HEK293 (cell line): ENCODE measurements around the gene CANT1.

Experiments
- CTCF ChIA-PET: fragments of 350-600 bp; formaldehyde crosslinking; extraction: SDS; loops from one replicate; lab custom pipeline; 2021; ENCODE audit warnings: antibody characterized with exemption; lab: Yijun Ruan, JAX
- POLR2A ChIA-PET: fragments of 300-600 bp; formaldehyde crosslinking; extraction: SDS; loops from one replicate; lab custom pipeline; 2020; ENCODE audit warnings: antibody characterized with exemption, inconsistent platforms; lab: Yijun Ruan, JAX
- H3K27ac ChIP-seq: fragments of 200-500 bp; sonication (Bioruptor generic); 2 replicates; pipeline ENCODE4 v1.5.1; 2014; ENCODE audit warnings: low read depth, low read length, control low read depth, inconsistent platforms; ENCODE audit errors: extremely low read depth
- H3K36me3 ChIP-seq, 2 experiments: fragments of 200-500 bp in 1 of 2; sonication (Bioruptor generic) in 1 of 2; 1 replicate in 1 of 2; 2 replicates in 1 of 2; pipeline ENCODE4 v1.5.1; 2014 to 2017; ENCODE audit warnings: inconsistent platforms in 2 of 2, low read length in 2 of 2; ENCODE audit not compliant: control insufficient read depth in 2 of 2, insufficient read depth in 1 of 2
- H3K4me1 ChIP-seq: fragments of 200-500 bp; sonication (Bioruptor generic); 2 replicates; pipeline ENCODE4 v1.5.1; 2014; ENCODE audit warnings: mild to moderate bottlenecking, low read length, inconsistent platforms; ENCODE audit not compliant: control insufficient read depth, insufficient read depth
- H3K4me3 ChIP-seq: 2 replicates; pipeline ENCODE4 v1.5.1; 2011; ENCODE audit warnings: low read depth, mild to moderate bottlenecking, control low read depth, low read length, moderate library complexity
- H3K9me3 ChIP-seq: fragments of 200-500 bp; sonication (Bioruptor generic); 2 replicates; pipeline ENCODE4 v1.5.1; 2014; ENCODE audit warnings: low read depth, low read length, inconsistent platforms; ENCODE audit not compliant: control insufficient read depth, insufficient read depth
- GLIS1 ChIP-seq: fragments of 450-650 bp; formaldehyde crosslinking; IDR thresholded peaks from 2 replicates; pipeline ENCODE4 v1.5.1; 2016; ENCODE audit warnings: missing biosample characterization, missing genetic modification characterization
- KLF8 ChIP-seq: fragments of 450-650 bp; formaldehyde crosslinking; IDR thresholded peaks from 2 replicates; pipeline ENCODE4 v1.5.1; 2016; ENCODE audit warnings: missing biosample characterization, missing genetic modification characterization
- PRDM1 ChIP-seq: fragments of 450-650 bp; formaldehyde crosslinking; IDR thresholded peaks from 2 replicates; pipeline ENCODE4; 2016; ENCODE audit warnings: missing biosample characterization, missing genetic modification characterization
- ZFHX2 ChIP-seq: fragments of 450-650 bp; formaldehyde crosslinking; conservative IDR thresholded peaks from 2 replicates; pipeline ENCODE4 v1.5.1; 2016; ENCODE audit warnings: missing biosample characterization, missing genetic modification characterization
- ZIC2 ChIP-seq: fragments of 450-650 bp; formaldehyde crosslinking; IDR thresholded peaks from 2 replicates; pipeline ENCODE4 v1.5.1; 2016; ENCODE audit warnings: missing biosample characterization, missing genetic modification characterization
- ZNF133 ChIP-seq: fragments of 450-650 bp; formaldehyde crosslinking; IDR thresholded peaks from 2 replicates; pipeline ENCODE4 v1.5.1; 2016; ENCODE audit warnings: missing biosample characterization, missing genetic modification characterization
- ZNF169 ChIP-seq: fragments of 450-650 bp; formaldehyde crosslinking; IDR thresholded peaks from 2 replicates; pipeline ENCODE4 v1.5.1; 2016; ENCODE audit warnings: missing biosample characterization, missing genetic modification characterization
- ZNF175 ChIP-seq: fragments of 450-650 bp; formaldehyde crosslinking; IDR thresholded peaks from 2 replicates; pipeline ENCODE4 v1.5.1; 2016; ENCODE audit warnings: missing biosample characterization, missing genetic modification characterization
- ZNF24 ChIP-seq: fragments of 450-650 bp; formaldehyde crosslinking; IDR thresholded peaks from 2 replicates; pipeline ENCODE4 v1.5.1; 2016; ENCODE audit warnings: missing biosample characterization, missing genetic modification characterization
- ZNF302 ChIP-seq: fragments of 450-650 bp; formaldehyde crosslinking; IDR thresholded peaks from 2 replicates; pipeline ENCODE4 v1.5.1; 2016; ENCODE audit warnings: missing biosample characterization, missing genetic modification characterization, low read depth
- ZNF433 ChIP-seq: fragments of 450-650 bp; formaldehyde crosslinking; IDR thresholded peaks from 2 replicates; pipeline ENCODE4 v1.5.1; 2016; ENCODE audit warnings: missing biosample characterization, missing genetic modification characterization, low read depth
- ZNF560 ChIP-seq: fragments of 450-650 bp; formaldehyde crosslinking; IDR thresholded peaks from 2 replicates; pipeline ENCODE4 v1.5.1; 2017; ENCODE audit warnings: missing biosample characterization, missing genetic modification characterization, borderline replicate concordance
- ZNF623 ChIP-seq: fragments of 450-650 bp; formaldehyde crosslinking; IDR thresholded peaks from 2 replicates; pipeline ENCODE4 v1.5.1; 2016; ENCODE audit warnings: missing biosample characterization, missing genetic modification characterization
- ZNF660 ChIP-seq: fragments of 450-650 bp; IDR thresholded peaks from 2 replicates; pipeline ENCODE4 v1.5.1; 2018; ENCODE audit warnings: missing biosample characterization, mild to moderate bottlenecking, missing genetic modification characterization
- TF ChIP-seq, protein P1 (sequence below): fragments of 450-650 bp; formaldehyde crosslinking; IDR thresholded peaks from 2 replicates; pipeline ENCODE4 v1.5.1; 2016; ENCODE audit warnings: missing biosample characterization, missing genetic modification characterization
- TF ChIP-seq, protein P2 (sequence below): fragments of 450-650 bp; formaldehyde crosslinking; IDR thresholded peaks from 2 replicates; pipeline ENCODE4 v1.5.1; 2017; ENCODE audit warnings: missing biosample characterization, missing genetic modification characterization
- TF ChIP-seq, protein P3 (sequence below): fragments of 450-650 bp; formaldehyde crosslinking; IDR thresholded peaks from 2 replicates; pipeline ENCODE4; 2016; ENCODE audit warnings: missing biosample characterization, missing genetic modification characterization

CANT1 gene

DNA sequence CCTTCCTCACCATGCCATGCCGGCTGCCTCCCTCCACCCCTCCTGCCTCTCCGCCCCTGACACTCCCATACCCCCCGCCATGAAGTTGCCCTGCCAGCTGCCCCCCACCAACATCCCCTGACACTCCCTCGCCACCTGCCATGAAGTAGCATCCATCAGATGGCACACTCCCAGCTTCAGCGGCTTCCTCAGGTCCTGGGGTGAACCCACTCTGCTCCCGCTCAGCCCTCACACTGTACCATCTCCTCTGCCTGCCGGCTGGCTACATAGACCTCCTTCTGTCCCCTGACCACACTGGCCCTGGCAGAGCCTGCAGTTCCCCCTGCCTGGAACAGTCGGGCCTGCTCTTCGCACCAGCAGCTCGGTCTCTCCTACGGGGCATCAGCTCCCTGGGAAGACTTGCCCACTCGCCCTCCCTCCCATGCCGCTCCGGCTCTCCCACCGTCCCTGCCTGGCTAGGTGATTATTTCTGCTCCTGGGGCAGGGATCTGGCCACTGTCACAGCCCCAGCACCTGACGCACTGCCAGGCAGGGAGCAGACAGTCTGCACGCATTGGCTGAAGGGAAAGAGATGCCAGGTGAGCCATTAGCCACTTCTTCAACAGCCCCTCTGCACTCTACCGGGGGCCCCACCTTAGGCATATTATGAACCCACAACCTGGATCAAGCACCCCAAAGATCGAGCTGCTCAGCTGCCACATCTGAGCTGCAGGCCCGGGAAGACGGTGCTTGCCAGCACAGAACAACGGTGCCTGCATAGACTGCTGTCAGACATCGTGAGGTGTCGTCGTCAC is 9.0 kb downstream of the CANT1 start:
- Histone ChIP-seq H3K4me1 (peaks cover 5% of the 10 kb centered on the region; the same call in 1 of the 2 replicates), H3K4me3 (no peak overlapping the region), H3K27ac (no peak overlapping the region), H3K9me3 (no peaks in the 10 kb centered on the region), H3K36me3 (peaks cover 0 to 66% of the 10 kb centered on the region in 2 experiments; a peak in 2 of 3 replicates)
- TF ChIP-seq ZNF660 (tag by site-specific recombination) (no peak), ZNF433 (tag by site-specific recombination) (no peak), ZIC2 (tag by site-specific recombination) (peak; percentile 52), GLIS1 (tag by site-specific recombination) (peak; percentile 79)
- CTCF ChIA-PET = interaction anchor here (1.8 kb wide), 1 partner anchor 135 kb away, joined by 6 read pairs; no protein-coding TSS in a partner anchor
- POLR2A ChIA-PET = no interaction called here

DNA sequence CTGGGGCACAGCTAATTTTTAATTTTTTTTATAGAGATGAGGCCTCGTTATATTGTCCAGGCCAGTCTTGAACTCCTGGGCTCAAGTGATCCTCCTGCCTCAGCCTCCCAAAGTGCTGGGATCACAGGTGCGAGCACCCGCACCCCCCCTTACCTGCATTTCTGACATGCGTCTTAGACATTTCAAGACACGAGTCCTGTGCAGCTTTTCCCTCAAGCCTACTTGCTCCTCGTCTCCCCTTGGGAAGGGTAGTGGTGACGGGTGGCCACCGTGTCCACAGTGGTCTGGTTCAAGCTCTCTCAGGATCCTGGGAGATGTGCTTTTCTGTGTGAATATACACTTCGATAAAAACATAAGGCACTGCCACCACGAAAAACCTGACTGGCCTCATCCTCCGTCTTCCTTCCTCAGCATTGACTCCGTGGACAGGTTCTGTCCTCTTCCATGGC is 9.6 kb downstream of the CANT1 start:
- no peaks in the 10 kb centered on the region for H3K9me3 ChIP-seq
- CTCF ChIA-PET = interaction anchor here (1.8 kb wide), 1 partner anchor 135 kb away, joined by 6 read pairs; no protein-coding TSS in a partner anchor
- TF ChIP-seq ZNF302 (tag by site-specific recombination) (no peak), ZFHX2 (tag by site-specific recombination) (no peak), KLF8 (tag by site-specific recombination) (no peak), ZNF560 (no peak), ZNF623 (tag by site-specific recombination) (no peak), ZNF133 (tag by site-specific recombination) (no peak), ZNF24 (tag by site-specific recombination) (no peak), PRDM1 (tag by site-specific recombination) (no peak), ZNF175 (tag by site-specific recombination) (no peak), ZNF169 (tag by site-specific recombination) (no peak)
- TF ChIP-seq, protein P1, sequence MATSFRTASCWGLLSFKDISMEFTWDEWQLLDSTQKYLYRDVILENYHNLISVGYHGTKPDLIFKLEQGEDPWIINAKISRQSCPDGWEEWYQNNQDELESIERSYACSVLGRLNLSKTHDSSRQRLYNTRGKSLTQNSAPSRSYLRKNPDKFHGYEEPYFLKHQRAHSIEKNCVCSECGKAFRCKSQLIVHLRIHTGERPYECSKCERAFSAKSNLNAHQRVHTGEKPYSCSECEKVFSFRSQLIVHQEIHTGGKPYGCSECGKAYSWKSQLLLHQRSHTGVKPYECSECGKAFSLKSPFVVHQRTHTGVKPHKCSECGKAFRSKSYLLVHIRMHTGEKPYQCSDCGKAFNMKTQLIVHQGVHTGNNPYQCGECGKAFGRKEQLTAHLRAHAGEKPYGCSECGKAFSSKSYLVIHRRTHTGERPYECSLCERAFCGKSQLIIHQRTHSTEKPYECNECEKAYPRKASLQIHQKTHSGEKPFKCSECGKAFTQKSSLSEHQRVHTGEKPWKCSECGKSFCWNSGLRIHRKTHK (tag by site-specific recombination) = no peak
- TF ChIP-seq, protein P2, sequence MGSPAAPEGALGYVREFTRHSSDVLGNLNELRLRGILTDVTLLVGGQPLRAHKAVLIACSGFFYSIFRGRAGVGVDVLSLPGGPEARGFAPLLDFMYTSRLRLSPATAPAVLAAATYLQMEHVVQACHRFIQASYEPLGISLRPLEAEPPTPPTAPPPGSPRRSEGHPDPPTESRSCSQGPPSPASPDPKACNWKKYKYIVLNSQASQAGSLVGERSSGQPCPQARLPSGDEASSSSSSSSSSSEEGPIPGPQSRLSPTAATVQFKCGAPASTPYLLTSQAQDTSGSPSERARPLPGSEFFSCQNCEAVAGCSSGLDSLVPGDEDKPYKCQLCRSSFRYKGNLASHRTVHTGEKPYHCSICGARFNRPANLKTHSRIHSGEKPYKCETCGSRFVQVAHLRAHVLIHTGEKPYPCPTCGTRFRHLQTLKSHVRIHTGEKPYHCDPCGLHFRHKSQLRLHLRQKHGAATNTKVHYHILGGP (tag by site-specific recombination) = no peak
- TF ChIP-seq, protein P3, sequence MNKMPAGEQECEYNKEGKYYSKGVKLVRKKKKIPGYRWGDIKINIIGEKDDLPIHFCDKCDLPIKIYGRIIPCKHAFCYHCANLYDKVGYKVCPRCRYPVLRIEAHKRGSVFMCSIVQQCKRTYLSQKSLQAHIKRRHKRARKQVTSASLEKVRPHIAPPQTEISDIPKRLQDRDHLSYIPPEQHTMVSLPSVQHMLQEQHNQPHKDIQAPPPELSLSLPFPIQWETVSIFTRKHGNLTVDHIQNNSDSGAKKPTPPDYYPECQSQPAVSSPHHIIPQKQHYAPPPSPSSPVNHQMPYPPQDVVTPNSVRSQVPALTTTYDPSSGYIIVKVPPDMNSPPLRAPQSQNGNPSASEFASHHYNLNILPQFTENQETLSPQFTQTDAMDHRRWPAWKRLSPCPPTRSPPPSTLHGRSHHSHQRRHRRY (tag by site-specific recombination) = no peak
- TF ChIP-seq, all 188 proteins: peak for 0
- no peak overlapping the region for H3K27ac ChIP-seq
- POLR2A ChIA-PET = interaction anchor here (0.7 kb wide), 2 partner anchors 12 to 26 kb away, joined by 6 read pairs; no protein-coding TSS in a partner anchor
- no peak overlapping the region for H3K4me3 ChIP-seq
- no peaks in the 10 kb centered on the region for H3K4me1 ChIP-seq
- peaks cover 0 to 69% of the 10 kb centered on the region in 2 experiments; a peak in 2 of 3 replicates for H3K36me3 ChIP-seq
